Small intestine (tissue), 7 donors: ENCODE data around the gene AHNAK. TPM values are rescaled to one million over a fixed set of nuclear protein-coding genes. Genes with fewer than 3 reads are reported as not detected.

ENCODE experiments used
- DNase-seq, 2 donors: peaks; one replicate each; pipeline versions ENCODE4 v3.0.0 to v3.0.0-alpha.2; 2013
- FAIRE-seq: peaks from 2 replicates; lab custom pipeline; 2012; peaks lifted over from hg19 to GRCh38; lab: Jason Lieb, UNC
- H3K27ac ChIP-seq, 3 donors: one replicate each; pipeline ENCODE4 v1.5.1; 2013; ENCODE audit warnings: low read length in 2 of 3, mild to moderate bottlenecking in 2 of 3, control low read depth in 1 of 3, inconsistent platforms in 1 of 3, low read depth in 1 of 3, moderate library complexity in 1 of 3
- H3K27me3 ChIP-seq, 3 donors: one replicate each; pipeline ENCODE4 v1.6.1; 2013; ENCODE audit warnings: low read length in 3 of 3, inconsistent platforms in 1 of 3; ENCODE audit not compliant: control insufficient read depth in 3 of 3, insufficient read depth in 3 of 3
- H3K36me3 ChIP-seq, 3 donors: one replicate each; pipeline ENCODE4 v1.6.1; 2013; ENCODE audit warnings: low read length in 3 of 3, inconsistent platforms in 1 of 3, low read depth in 1 of 3, mild to moderate bottlenecking in 1 of 3, moderate library complexity in 1 of 3; ENCODE audit not compliant: control insufficient read depth in 3 of 3, insufficient read depth in 2 of 3
- H3K4me1 ChIP-seq, 3 donors: one replicate each; pipeline ENCODE4 v1.6.1; 2013; ENCODE audit warnings: low read length in 2 of 3, inconsistent platforms in 1 of 3, low read depth in 1 of 3, mild to moderate bottlenecking in 1 of 3, moderate library complexity in 1 of 3; ENCODE audit not compliant: control insufficient read depth in 3 of 3, insufficient read depth in 2 of 3
- H3K4me3 ChIP-seq, 3 donors: one replicate each; pipeline ENCODE4 v1.5.1; 2013; ENCODE audit warnings: low read length in 3 of 3, control low read depth in 1 of 3, inconsistent platforms in 1 of 3, low read depth in 1 of 3, mild to moderate bottlenecking in 1 of 3, moderate library complexity in 1 of 3
- H3K9me3 ChIP-seq, 2 donors: one replicate each; pipeline ENCODE4 v1.6.1; 2013; ENCODE audit warnings: low read depth in 1 of 2, low read length in 1 of 2; ENCODE audit not compliant: control insufficient read depth in 2 of 2, insufficient read depth in 1 of 2
- WGBS, 3 donors: extraction: QIAGEN DNeasy Blood & Tissue Kit; methylation state at CpG; one replicate each; pipeline ENCODE4 v1.1.7; 2013; 5-methylcytosine and 5-hydroxymethylcytosine counted together
- polyA plus RNA-seq, 4 donors: library from polyadenylated mRNA; stranded (reverse) in 3 of 4; unstranded in 1 of 4; fragments of 200-250 nt in 3 of 4; fragments of 120-200 nt in 1 of 4; gene quantifications; one replicate each; pipeline versions ENCODE4 v1.2.1 to v1.2.3, GENCODE V29; 2013
- donor health status: healthy with polysubstance abuse.
- donor health status: control.
- donor health status: control.
- donor health status: Bipolar disorder and iron deficiency.
- donor health status: healthy.

The AHNAK gene
- polyA plus RNA-seq, 4 donors: 72.1 to 110 (median 86.8) TPM

DNA sequence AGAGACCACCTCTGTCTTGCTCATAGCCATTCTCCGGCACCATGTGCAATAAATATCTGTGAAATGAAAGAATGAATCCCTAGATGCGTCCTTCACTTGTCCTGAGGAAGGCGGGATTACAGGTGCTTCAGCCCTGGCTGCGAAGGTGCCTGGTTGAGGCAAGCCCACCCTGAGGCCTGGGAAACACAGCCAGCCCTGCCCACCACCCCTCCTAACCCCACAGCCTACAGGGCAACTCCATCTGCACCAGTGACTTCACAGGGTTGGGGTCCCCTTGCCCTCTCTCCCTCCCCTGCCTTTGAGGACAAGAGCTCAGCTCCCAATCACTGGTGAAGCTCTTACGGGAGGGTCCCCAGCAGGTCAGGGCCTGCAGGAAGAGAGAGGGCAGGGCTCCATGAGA is 145.2 kb downstream of the AHNAK start:
- 88 to 98% (median 88%) methylated on average over 5 of the region's 5 CpGs for WGBS, 3 donors
- Histone ChIP-seq H3K9me3 (no peaks in the 10 kb centered on the region), H3K27me3 (no peaks in the 10 kb centered on the region), H3K27ac (peak overlapping the region in 2 of 3 donors; percentile 2 to 58), H3K36me3 (no peaks in the 10 kb centered on the region), H3K4me1 (peaks cover 0 to 48% (median 6%) of the 10 kb centered on the region in 3 donors), H3K4me3 (no peak overlapping the region)
- FAIRE-seq (no peak), DNase-seq (no peak)

DNA sequence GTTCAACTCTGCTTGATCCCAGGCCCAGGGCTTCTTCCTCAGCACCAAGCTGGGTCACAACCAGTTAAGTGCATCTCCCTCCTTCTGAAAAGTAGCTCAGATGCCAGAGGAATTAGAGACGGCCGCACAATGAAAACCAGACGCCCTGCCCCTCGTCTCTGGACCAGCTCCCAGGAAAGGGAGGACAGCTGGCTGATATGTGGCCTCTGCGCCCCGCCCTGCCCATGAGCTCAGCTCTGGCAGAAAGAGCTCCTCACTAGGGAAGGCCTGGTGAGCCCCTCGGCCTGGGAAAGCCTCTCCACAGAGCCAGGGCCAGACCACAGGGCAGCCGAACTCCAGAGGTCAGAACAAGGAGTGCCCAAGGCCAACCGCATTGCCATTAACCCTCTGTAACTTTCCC is 145.8 kb downstream of the AHNAK start:
- no peaks in the 10 kb centered on the region for H3K36me3 ChIP-seq
- H3K27me3 ChIP-seq: no peaks in the 10 kb centered on the region
- FAIRE-seq (no peak), DNase-seq (peak; percentile 45 to 53)
- 16 to 37% (median 27%) methylated on average over 9 of the region's 9 CpGs for WGBS, 3 donors
- no peak overlapping the region for H3K4me3 ChIP-seq
- peaks cover 0 to 47% (median 6%) of the 10 kb centered on the region in 3 donors for H3K4me1 ChIP-seq
- H3K9me3 ChIP-seq: no peaks in the 10 kb centered on the region
- H3K27ac ChIP-seq: peak overlapping the region in 2 of 3 donors; percentile 34 to 83

DNA sequence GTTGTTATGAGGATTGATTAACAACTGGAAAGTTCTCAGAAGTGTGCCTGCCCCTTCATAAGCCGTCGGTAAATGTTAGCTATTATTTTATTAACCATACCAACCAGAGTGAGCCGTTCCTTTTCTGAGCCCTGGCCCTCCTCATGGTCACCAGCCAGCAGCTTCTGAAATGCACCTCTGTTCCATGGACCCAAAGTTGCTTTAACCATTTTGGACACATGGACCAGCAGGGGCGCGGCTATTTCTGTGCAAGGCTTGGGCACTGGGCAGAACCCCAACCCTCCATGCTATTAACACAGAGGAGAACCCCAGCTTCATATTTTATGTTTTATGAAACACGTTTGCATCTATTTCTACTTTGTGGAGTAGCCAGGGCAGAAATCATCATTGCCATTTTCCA is 146.3 kb downstream of the AHNAK start:
- no peaks in the 10 kb centered on the region for H3K27me3 ChIP-seq
- H3K4me3 ChIP-seq: no peak overlapping the region
- H3K36me3 ChIP-seq: peaks cover 0 to under 1% (median 0%) of the 10 kb centered on the region in 3 donors
- peak overlapping the region in 2 of 3 donors; percentile 34 to 83 for H3K27ac ChIP-seq
- no peaks in the 10 kb centered on the region for H3K9me3 ChIP-seq
- 64 to 85% (median 72%) methylated on average over 6 of the region's 6 CpGs for WGBS, 3 donors
- peaks cover 0 to 47% (median 6%) of the 10 kb centered on the region in 3 donors for H3K4me1 ChIP-seq
- DNase-seq (no peak), FAIRE-seq (no peak)

DNA sequence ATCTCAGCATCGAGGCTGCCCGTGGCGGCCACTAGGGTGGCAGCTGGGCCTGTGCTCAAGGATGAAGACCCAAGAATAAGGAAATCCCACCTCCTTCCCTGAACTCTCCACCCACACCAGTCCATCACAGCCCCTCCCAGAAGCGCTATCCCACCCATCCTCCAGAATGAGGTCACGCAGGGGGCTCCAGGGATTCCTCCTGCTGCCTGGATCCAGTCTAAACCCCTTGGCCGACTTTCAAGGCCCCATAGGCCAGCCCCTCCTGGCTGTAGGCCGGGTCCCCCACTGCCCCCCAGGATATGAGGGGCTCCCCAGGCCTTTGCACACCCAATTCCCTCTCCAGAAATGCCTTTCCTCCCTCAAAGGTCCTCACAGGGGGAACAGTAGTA is 146.7 kb downstream of the AHNAK start:
- no peak overlapping the region for H3K4me3 ChIP-seq
- H3K4me1 ChIP-seq: peaks cover 0 to 47% (median 4%) of the 10 kb centered on the region in 3 donors
- no peaks in the 10 kb centered on the region for H3K9me3 ChIP-seq
- H3K27me3 ChIP-seq: no peaks in the 10 kb centered on the region
- WGBS, 3 donors: 53 to 70% (median 64%) methylated on average over 6 to 7 of the region's 7 CpGs
- peak overlapping the region in 2 of 3 donors; percentile 7 to 83 for H3K27ac ChIP-seq
- FAIRE-seq (no peak), DNase-seq (peak in 1 of 2 donors; percentile 22)
- peaks cover 0 to 2% (median 0%) of the 10 kb centered on the region in 3 donors for H3K36me3 ChIP-seq

DNA sequence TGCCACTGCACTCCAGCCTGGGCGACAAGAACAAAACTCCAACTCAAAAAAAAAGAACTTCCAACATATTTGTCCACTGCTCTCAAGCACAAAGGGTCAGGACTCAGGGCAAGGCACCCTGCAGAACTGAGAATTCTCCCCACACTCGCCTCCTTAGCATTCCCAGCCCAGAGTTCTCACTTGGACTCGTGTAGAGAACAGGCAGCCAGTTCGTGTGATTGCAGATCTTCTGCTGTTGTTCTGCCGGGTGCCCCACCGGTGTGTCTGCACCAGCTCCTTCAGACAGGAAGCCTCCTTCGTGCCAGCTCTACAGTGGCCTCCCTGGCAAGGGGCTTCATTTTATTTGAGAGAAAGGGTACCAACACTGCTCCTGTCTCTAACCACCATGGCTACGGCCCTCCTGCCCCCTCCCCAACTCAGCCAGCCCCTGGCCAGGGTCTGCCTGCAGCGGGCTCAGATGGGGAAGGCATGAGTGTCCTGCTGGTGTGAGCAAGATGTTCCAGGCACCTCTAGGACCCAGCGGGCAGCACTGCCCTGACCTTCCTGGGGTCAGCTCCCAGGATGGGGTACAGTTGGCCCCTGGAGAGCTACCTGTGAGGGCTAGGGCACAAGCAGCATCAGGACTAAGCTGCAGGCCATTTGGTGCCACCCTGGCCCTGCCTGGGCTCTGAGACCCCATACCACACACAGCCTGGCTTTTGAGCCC is 147.3 kb downstream of the AHNAK start:
- DNase-seq (no peak), FAIRE-seq (no peak)
- Histone ChIP-seq H3K4me3 (no peak overlapping the region), H3K4me1 (peaks cover 0 to 42% (median 2%) of the 10 kb centered on the region in 3 donors), H3K27me3 (no peaks in the 10 kb centered on the region), H3K27ac (peak overlapping the region in 2 of 3 donors; percentile 14 to 83), H3K36me3 (peaks cover 0 to 2% (median 0%) of the 10 kb centered on the region in 3 donors), H3K9me3 (no peaks in the 10 kb centered on the region)
- 64 to 80% (median 77%) methylated on average over 10 of the region's 10 CpGs for WGBS, 3 donors

DNA sequence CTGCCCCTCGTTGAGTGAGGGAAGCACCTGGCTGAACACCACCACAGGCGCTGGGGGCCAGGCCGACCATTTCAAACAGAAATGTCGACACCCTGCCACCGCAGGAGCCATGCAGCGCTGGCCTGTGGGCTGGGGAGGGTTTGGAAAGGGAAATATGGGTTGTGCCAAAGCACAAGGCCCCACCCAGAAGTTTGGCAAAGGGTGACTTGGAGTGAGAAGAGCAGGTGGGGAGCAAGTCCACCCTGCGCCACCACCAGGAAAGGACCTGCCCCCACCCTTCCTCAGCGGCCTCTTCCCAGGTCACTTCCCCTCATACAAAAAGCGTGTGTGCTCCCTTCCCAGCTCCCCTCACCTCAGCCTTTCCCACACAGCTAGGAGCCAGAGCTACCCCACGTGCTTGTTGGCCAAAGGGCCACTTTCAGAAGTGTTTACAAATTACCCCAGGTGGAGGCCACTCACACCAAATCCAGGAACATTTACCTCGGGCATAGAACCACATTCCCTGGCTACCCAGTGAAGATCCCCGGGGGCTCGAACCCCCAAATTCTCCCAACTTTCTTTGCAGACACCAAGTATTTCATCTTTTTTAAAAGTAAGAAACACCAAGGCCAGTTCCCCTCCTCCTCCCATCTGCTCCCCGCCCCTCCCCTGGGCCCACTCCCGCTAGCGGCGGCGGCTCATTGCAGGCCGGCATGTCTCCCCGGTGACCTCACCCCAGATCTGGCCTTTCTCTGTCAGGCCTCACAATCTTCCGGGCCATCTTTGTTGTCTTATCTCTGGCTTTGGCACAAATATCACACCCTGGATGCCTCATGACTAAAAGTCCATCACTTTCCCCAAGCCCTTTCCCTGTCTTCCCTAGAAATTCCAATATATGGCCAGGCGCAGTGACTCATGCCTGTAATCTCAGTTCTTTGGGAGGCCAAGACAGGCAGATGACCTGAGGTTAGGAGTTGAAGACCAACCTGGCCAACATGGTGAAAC is 148.3 kb downstream of the AHNAK start:
- peak overlapping the region in 2 of 3 donors; percentile 21 to 83 for H3K27ac ChIP-seq
- H3K4me3 ChIP-seq: no peak overlapping the region
- H3K36me3 ChIP-seq: peaks cover 0 to 2% (median 0%) of the 10 kb centered on the region in 3 donors
- H3K9me3 ChIP-seq: no peaks in the 10 kb centered on the region
- H3K27me3 ChIP-seq: no peaks in the 10 kb centered on the region
- no peak for FAIRE-seq
- H3K4me1 ChIP-seq: peaks cover 0 to 46% (median 2%) of the 10 kb centered on the region in 3 donors
- WGBS, 3 donors: 56 to 72% (median 70%) methylated on average over 22 of the region's 22 CpGs
- DNase-seq: peak in 1 of 2 donors; percentile 46

DNA sequence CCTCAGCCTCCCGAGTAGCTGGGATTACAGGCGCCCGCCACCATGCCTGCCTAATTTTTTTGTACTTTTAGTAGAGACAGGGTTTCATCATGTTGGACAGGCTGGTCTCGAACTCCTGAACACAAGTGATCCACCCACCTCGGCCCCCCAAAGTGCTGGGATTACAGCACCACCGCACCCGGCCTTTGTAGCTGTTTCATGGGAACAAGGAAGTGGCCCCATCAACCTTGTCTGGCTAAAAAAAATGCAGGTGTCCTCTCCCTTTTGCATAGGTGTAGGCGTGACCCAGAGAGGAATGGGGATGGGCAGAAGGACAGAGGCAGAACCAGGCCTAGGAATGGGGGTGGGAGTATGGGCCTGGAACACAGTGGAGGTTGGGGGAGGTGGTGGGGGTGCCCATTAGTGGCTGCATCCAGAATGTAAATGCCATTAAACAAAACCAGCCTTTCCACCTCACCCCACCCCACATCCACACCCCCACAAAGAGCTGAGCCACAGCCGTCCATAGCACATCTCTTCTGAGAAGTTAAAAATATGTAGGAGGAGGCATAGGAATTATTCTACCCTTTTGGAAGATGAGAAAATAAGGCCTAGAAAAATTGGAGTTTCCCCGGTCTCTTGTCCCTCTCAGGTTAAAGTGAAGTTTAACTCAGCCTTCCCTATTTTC is 150.6 kb downstream of the AHNAK start:
- Histone ChIP-seq H3K9me3 (no peaks in the 10 kb centered on the region), H3K36me3 (peaks cover 0 to 2% (median 0%) of the 10 kb centered on the region in 3 donors), H3K4me3 (no peak overlapping the region), H3K4me1 (peaks cover 0 to 47% (median 2%) of the 10 kb centered on the region in 3 donors), H3K27me3 (no peaks in the 10 kb centered on the region), H3K27ac (no peak overlapping the region)
- WGBS, 3 donors: 63 to 79% (median 69%) methylated on average over 10 of the region's 10 CpGs
- no peak for FAIRE-seq
- DNase-seq: no peak
